ENCODE measurements around the gene CNST. TPM values are rescaled to one million over a fixed set of nuclear protein-coding genes. Genes with fewer than 3 reads are reported as not detected.
"Not testable (repeated sequence)": the region's sequence is repeated elsewhere in the genome, so short reads cannot be mapped to it uniquely, and the experiment has no call there.

The CNST gene
- total RNA-seq, 8 experiments from 2014 or later, result 11.6 to 56.4 (median 28.5) TPM

DNA sequence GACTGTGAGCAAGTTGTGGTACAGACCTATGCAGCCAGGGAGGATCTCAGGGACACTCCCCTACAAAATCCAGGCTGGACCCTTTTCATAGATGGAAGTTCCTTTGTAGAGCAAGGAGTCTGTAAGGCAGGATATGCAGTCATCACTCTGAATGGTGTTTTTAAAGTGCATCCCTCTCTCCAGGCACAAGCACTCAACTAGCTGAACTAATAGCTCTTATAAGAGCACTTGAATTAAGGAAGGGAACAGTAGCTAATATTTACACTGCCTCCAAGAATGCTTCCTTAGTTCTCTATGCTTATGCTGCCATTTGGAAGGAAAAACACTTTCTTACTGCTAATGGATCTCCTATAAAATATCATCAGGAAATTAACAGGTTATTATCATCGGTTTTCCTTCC, 32.1 kb upstream of the CNST start:
- WGBS, 10 experiments, result 14 to 89% (median 67%) methylated on average over 1 of the region's 1 CpG; no CpG with 5 or more reads in 3 of the 10 experiments
- ATAC-seq (replicated peaks in 6 of 8), result no peak
- H3K4me3 ChIP-seq, result no peak overlapping the region
- no peaks in the 10 kb centered on the region for H3K4me1 ChIP-seq (replicated peaks in 1 of 2)
- in situ Hi-C loops (cut with MboI; ENCODE audit: low pct_unique_long_range_greater_than_20kb in 2 of 9, low sequenced_read_pairs in 9 of 9, unreplicated experiment in 9 of 9), result no loop called here
- H3K27ac ChIP-seq, result no peak overlapping the region

DNA sequence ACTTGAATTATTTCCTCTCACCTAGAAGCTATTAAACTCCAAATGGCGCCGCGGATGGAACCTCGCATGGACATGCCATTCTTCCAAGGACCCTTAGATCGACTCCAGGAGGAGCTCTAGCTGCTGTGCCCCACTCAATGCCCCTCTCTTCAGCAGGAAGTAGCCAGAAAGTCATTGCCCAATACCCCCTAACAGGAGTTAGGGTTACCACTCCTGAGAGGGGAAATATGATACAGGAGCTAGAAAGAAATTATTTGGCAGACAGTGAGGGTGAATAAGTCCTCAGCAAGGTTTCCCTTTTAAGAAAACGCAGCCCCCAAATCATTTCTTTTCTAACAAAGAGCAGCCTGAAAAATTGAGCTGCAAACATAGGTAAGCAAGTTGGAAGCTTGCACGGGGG, 28.8 kb upstream of the CNST start:
- 80 to 92% (median 82%) methylated on average over 1 to 7 of the region's 7 CpGs for WGBS, 10 experiments
- in situ Hi-C loops (cut with MboI; ENCODE audit: low pct_unique_long_range_greater_than_20kb in 2 of 9, low sequenced_read_pairs in 9 of 9, unreplicated experiment in 9 of 9), result no loop called here

DNA sequence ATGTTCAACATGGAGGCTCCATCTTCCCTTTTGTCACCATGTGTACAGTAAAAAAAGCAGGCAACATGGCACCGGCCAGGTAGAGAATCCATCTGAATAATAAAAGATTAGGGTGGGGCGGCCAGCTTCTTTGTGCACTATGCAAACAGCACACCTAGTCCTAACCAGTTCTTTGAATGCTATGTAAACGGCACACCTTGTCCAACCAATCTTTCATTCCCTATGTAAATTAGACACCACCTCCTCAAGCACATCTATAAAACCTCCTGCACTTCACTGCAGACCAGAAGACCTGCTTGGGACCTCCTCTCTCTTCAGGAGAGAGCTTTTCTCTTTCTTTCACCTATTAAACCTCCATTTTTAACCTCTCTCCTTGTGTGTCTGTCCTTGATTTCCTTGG, 28.4 kb upstream of the CNST start:
- WGBS, 10 experiments, result 77 to 100% (median 94%) methylated on average over 1 to 3 of the region's 3 CpGs
- ATAC-seq (replicated peaks in 6 of 8), result no peak
- Histone ChIP-seq H3K27ac (no peak overlapping the region), H3K4me3 (no peak overlapping the region), H3K4me1 (replicated peaks in 1 of 2) (no peaks in the 10 kb centered on the region)
- in situ Hi-C loops (cut with MboI; ENCODE audit: low pct_unique_long_range_greater_than_20kb in 2 of 9, low sequenced_read_pairs in 9 of 9, unreplicated experiment in 9 of 9), result no loop called here

More for the DNA sequence above, 28.8 kb upstream of the CNST start:
- H3K4me3 ChIP-seq, result no peak overlapping the region
- no peak overlapping the region for H3K27ac ChIP-seq
- ATAC-seq (replicated peaks in 6 of 8), result no peak
- H3K4me1 ChIP-seq (replicated peaks in 1 of 2), result no peaks in the 10 kb centered on the region

GRCh38 chr1:246540738-246541491, 25.3 kb upstream of the CNST start:
- no peaks in the 10 kb centered on the region for H3K4me1 ChIP-seq (replicated peaks in 1 of 2)
- no peak for ATAC-seq (replicated peaks in 6 of 8)
- H3K4me3 ChIP-seq, result no peak overlapping the region
- no peak overlapping the region for H3K27ac ChIP-seq
- WGBS, 10 experiments, result 75 to 100% (median 88%) methylated on average over 1 to 7 of the region's 7 CpGs
- in situ Hi-C loops (cut with MboI; ENCODE audit: low pct_unique_long_range_greater_than_20kb in 2 of 9, low sequenced_read_pairs in 9 of 9, unreplicated experiment in 9 of 9), result no loop called here

DNA sequence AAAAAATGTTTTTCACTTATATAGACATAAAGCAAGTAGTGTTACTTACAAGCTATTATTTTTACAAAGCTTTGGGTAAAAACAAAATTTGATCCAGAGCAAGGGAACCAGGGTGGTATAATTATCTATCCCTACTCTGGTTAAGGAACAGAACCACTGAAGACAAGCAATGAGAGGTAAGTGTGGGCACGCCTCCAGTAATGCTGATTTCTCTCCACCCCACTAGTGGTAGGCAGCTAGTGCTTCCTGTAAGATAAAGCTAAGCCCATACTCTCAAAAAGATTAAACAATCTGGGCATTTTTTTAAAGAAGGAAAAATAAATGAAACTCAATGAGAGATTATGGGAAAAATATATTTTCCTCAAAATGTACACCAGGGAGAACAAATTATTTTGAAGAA, 22.3 kb upstream of the CNST start:
- in situ Hi-C loops (cut with MboI; ENCODE audit: low pct_unique_long_range_greater_than_20kb in 2 of 9, low sequenced_read_pairs in 9 of 9, unreplicated experiment in 9 of 9), result no loop called here

DNA sequence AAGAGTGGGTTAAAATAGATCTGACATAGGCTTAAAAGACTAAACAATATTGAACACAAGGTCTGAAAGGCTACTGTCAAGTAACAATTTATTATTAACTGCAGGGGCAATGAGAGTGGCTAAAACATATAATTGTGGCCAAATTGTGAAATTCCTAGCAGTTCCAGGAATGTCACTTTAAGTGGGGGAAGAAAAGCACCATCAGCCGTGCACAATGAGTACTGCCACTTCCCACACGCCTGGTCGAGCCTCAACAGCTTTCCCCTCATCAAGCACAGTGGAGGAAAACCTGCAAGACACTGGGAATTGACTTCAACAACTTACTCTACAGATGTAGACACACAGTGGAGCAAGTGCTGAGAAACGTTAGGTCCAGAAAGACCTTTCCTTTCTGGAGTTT, 16.6 kb upstream of the CNST start:
- Histone ChIP-seq H3K27ac (no peak overlapping the region), H3K4me3 (no peak overlapping the region), H3K4me1 (replicated peaks in 1 of 2) (no peaks in the 10 kb centered on the region)
- WGBS, 10 experiments, result 53 to 100% (median 60%) methylated on average over 1 to 4 of the region's 4 CpGs; no CpG with 5 or more reads in 2 of the 10 experiments
- in situ Hi-C loops (cut with MboI; ENCODE audit: low pct_unique_long_range_greater_than_20kb in 2 of 9, low sequenced_read_pairs in 9 of 9, unreplicated experiment in 9 of 9), result no loop called here
- no peak for ATAC-seq (replicated peaks in 6 of 8)

More for the DNA sequence above, 22.3 kb upstream of the CNST start:
- ATAC-seq (replicated peaks in 6 of 8), result no peak
- whole genome bisulfite sequencing, 10 experiments, result 46 to 100% (median 73%) methylated on average over 1 of the region's 1 CpG; no CpG with 5 or more reads in 2 of the 10 experiments
- Histone ChIP-seq H3K4me1 (replicated peaks in 1 of 2) (no peaks in the 10 kb centered on the region), H3K4me3 (no peak overlapping the region), H3K27ac (no peak overlapping the region)

- Histone ChIP-seq H3K27ac (no peak overlapping the region), H3K4me1 (replicated peaks in 1 of 2) (no peaks in the 10 kb centered on the region), H3K4me3 (no peak overlapping the region)
- no peak for ATAC-seq (replicated peaks in 6 of 8)
- WGBS, 10 experiments, result 60 to 100% (median 77%) methylated on average over 2 to 11 of the region's 11 CpGs
- in situ Hi-C loops (cut with MboI; ENCODE audit: low pct_unique_long_range_greater_than_20kb in 2 of 9, low sequenced_read_pairs in 9 of 9, unreplicated experiment in 9 of 9), result no loop called here
Observed at GRCh38 chr1:246550402-246550801, 15.9 kb upstream of the CNST start.

DNA sequence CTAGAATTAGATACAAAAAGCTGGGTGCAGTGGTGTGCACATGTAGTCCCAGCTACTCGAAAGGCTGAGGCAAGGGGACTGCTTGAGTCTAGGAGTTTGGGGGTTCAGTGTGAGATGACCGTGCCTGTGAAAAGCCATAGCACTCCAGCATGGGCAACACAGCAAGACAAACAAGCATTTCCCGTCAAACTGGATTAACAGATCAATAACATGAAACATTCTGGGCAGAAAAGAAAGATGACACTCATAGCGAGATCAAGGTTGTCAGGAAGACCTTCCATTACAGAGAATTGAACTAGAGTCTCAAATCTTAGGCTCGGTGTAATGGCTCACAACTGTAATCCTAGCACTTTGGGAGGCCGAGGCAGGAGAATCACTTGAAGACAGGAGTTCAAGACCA, 14.1 kb upstream of the CNST start:
- no peak overlapping the region for H3K4me3 ChIP-seq
- no peak for ATAC-seq (replicated peaks in 6 of 8)
- H3K4me1 ChIP-seq (replicated peaks in 1 of 2), result no peaks in the 10 kb centered on the region
- no peak overlapping the region for H3K27ac ChIP-seq
- in situ Hi-C loops (cut with MboI; ENCODE audit: low pct_unique_long_range_greater_than_20kb in 2 of 9, low sequenced_read_pairs in 9 of 9, unreplicated experiment in 9 of 9), result no loop called here
- 58 to 100% (median 96%) methylated on average over 1 to 6 of the region's 6 CpGs; no CpG with 5 or more reads in 1 of the 10 experiments for WGBS, 10 experiments

- in situ Hi-C loops (cut with MboI; ENCODE audit: low pct_unique_long_range_greater_than_20kb in 2 of 9, low sequenced_read_pairs in 9 of 9, unreplicated experiment in 9 of 9), result no loop called here
- no peak for ATAC-seq (replicated peaks in 6 of 8)
- Histone ChIP-seq H3K4me1 (replicated peaks in 1 of 2) (no peaks in the 10 kb centered on the region), H3K4me3 (no peak overlapping the region), H3K27ac (no peak overlapping the region)
- WGBS, 10 experiments, result 92 to 100% (median 96%) methylated on average over 2 to 16 of the region's 16 CpGs; no CpG with 5 or more reads in 2 of the 10 experiments
Observed at GRCh38 chr1:246554201-246554600, 12.1 kb upstream of the CNST start.

DNA sequence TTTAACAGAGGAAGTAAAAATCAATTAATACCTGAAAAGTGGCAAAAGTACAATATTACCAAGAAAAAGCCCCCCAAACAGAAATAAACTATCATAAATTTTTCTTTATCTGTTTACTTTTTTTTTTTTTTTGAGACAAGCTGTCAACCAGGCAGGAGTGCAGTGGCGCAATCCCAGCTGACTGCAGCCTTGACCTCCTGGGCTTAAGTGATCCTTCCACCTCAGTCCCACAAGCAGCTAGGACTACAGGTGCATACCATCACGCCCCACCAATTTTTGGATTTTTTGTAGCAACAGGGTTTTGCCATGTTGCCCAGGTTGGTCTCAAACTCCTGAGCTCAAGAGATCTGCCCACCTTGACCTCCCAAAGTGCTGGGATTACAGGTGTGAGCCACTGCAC, 8.2 kb upstream of the CNST start:
- no peak overlapping the region for H3K4me3 ChIP-seq
- no peak overlapping the region for H3K27ac ChIP-seq
- no peaks in the 10 kb centered on the region for H3K4me1 ChIP-seq (replicated peaks in 1 of 2)
- 83 to 100% (median 100%) methylated on average over 1 to 2 of the region's 2 CpGs; no CpG with 5 or more reads in 3 of the 10 experiments for WGBS, 10 experiments
- in situ Hi-C loops (cut with MboI; ENCODE audit: low pct_unique_long_range_greater_than_20kb in 2 of 9, low sequenced_read_pairs in 9 of 9, unreplicated experiment in 9 of 9), result no loop called here
- no peak for ATAC-seq (replicated peaks in 6 of 8)

DNA sequence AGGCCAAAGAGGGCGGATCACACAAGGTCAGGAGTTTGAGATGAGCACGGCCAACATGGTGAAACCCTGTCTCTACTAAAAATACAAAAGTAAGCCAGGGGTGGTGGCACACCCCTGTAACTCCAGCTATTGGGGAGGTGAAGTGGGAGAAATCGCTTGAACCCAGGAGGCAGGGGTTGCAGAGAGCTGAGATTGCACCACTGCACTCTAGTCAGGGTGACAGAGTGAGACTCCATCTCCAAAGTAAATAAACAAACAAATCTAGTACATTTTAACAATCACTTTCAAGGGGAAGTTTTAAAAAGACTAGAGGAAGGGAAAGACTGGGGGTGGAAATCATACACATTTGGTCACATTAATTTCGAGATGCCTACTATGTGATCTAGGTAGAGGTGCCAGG, 6.9 kb upstream of the CNST start:
- Histone ChIP-seq H3K27ac (no peak overlapping the region), H3K4me1 (replicated peaks in 1 of 2) (peaks cover 2% of the 10 kb centered on the region in 2 donors), H3K4me3 (no peak overlapping the region)
- no peak for ATAC-seq (replicated peaks in 6 of 8)
- WGBS, 10 experiments, result 50 to 100% (median 94%) methylated on average over 1 to 4 of the region's 4 CpGs; no CpG with 5 or more reads in 1 of the 10 experiments
- in situ Hi-C loops (cut with MboI; ENCODE audit: low pct_unique_long_range_greater_than_20kb in 2 of 9, low sequenced_read_pairs in 9 of 9, unreplicated experiment in 9 of 9), result no loop called here

- H3K27ac ChIP-seq; H3K4me3 ChIP-seq; in situ Hi-C loops (cut with MboI; ENCODE audit: low pct_unique_long_range_greater_than_20kb in 2 of 9, low sequenced_read_pairs in 9 of 9, unreplicated experiment in 9 of 9); ATAC-seq (replicated peaks in 6 of 8): not testable (repeated sequence)
- peaks cover 12% of the 10 kb centered on the region in 2 donors for H3K4me1 ChIP-seq (replicated peaks in 1 of 2)
- 80 to 100% (median 87%) methylated on average over 2 to 10 of the region's 10 CpGs; no CpG with 5 or more reads in 2 of the 10 experiments for WGBS, 10 experiments
Observed at GRCh38 chr1:246560833-246561232, 5.4 kb upstream of the CNST start.

DNA sequence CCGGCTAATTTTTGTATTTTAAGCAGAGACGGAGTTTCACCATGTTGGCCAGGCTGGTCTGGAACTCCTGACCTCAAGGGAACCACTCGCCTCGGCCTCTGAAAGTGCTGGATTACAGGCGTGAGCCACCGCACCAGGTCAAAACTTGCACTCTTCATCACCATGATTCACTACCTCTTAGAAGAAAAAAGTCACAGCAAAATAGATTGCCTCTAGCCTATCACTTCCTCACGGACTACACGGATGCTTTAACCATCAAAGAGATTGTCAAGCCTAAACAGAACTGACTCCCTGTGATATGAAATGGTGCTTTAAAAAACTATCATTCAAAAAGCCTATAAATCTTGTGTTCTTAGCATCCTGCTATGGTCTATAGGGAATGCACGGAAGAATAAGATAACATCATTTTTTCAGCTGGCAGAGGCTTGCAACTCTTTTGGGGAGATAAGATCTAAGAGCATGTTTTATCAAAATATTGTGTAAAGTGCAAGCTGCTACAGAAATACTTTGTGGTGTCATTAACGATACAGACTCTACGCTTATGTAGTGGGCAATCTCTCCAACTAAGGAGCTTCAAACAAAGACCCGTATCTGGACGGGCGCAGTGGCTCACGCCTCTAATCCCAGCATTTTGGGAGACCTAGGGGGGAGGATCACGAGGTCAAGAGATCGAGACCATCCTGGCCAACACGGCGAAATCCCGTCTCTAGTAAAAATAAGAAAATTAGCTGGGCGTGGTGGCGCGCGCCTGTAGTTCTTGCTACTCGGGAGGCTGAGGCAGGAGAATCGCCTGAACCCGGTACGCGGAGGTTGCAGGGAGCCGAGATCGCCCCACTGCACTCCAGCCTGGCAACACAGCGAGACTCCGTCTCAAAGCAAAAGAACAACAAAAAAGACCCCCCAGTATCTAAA, 1.2 kb upstream of the CNST start:
- Histone ChIP-seq H3K27ac (peak overlapping the region; percentile 70 to 90), H3K4me3 (peak overlapping the region; percentile 71 to 91 (median 80)), H3K4me1 (replicated peaks in 1 of 2) (peaks cover 17 to 21% of the 10 kb centered on the region in 2 donors)
- ATAC-seq (replicated peaks in 6 of 8), result no peak
- WGBS, 10 experiments, result 9 to 77% (median 54%) methylated on average over 2 to 26 of the region's 33 CpGs
- in situ Hi-C loops (cut with MboI; ENCODE audit: low pct_unique_long_range_greater_than_20kb in 2 of 9, low sequenced_read_pairs in 9 of 9, unreplicated experiment in 9 of 9), result no loop called here
